ENCODE measurements around the gene GAK.

The GAK gene

DNA sequence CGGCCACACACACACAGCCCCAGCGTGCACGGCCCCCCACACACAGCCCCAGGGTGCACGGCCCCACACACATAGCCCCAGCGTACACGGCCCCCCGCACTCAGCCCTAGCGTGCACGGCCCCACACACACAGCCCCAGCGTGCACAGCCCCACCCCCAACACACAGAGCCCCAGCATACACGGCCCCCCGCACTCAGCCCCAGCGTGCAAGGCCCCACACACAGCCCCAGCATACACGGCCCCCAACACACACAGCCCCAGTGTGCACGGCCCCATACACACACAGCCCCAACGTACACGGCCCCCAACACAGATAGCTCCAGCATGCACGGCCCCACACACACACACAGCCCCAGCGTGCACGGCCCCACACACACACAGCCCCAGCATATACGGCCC is 17.6 kb downstream of the GAK start:
- Histone ChIP-seq H3K36me3 (ENCODE audit: low read length) (no peaks in the 10 kb centered on the region), H3K9ac (ENCODE audit: low read length) (no peak overlapping the region), H3K27ac (ENCODE audit: low read depth, low read length) (no peak overlapping the region), H3K4me2 (ENCODE audit: low read depth, low read length, poor library complexity, severe bottlenecking) (no peak overlapping the region), H3F3A (ENCODE audit: insufficient read depth) (no peaks in the 10 kb centered on the region), H3K27me3 (ENCODE audit: low read length) (no peaks in the 10 kb centered on the region), H4K20me1 (ENCODE audit: low read depth, low read length) (peaks cover 7% of the 10 kb centered on the region; the same call in 1 of the 2 replicates), H3K4me3 (ENCODE audit: insufficient read depth, low read length, poor library complexity, severe bottlenecking) (no peak overlapping the region), H3K9me3 (ENCODE audit: insufficient read depth, low read length) (no peaks in the 10 kb centered on the region; the same call in 1 of the 2 replicates), H3K9me2 (replicated peaks; ENCODE audit: insufficient read depth, low read length) (no peaks in the 10 kb centered on the region), H2AFZ (ENCODE audit: low read depth, low read length, severe bottlenecking) (no peak overlapping the region), H3K79me2 (ENCODE audit: insufficient read depth, low read length) (peaks cover 58% of the 10 kb centered on the region)
- TF ChIP-seq, protein P1, sequence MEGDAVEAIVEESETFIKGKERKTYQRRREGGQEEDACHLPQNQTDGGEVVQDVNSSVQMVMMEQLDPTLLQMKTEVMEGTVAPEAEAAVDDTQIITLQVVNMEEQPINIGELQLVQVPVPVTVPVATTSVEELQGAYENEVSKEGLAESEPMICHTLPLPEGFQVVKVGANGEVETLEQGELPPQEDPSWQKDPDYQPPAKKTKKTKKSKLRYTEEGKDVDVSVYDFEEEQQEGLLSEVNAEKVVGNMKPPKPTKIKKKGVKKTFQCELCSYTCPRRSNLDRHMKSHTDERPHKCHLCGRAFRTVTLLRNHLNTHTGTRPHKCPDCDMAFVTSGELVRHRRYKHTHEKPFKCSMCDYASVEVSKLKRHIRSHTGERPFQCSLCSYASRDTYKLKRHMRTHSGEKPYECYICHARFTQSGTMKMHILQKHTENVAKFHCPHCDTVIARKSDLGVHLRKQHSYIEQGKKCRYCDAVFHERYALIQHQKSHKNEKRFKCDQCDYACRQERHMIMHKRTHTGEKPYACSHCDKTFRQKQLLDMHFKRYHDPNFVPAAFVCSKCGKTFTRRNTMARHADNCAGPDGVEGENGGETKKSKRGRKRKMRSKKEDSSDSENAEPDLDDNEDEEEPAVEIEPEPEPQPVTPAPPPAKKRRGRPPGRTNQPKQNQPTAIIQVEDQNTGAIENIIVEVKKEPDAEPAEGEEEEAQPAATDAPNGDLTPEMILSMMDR (IDR thresholded peaks at IDR 0.05; ENCODE audit: insufficient read depth, low read length, poor library complexity, severe bottlenecking), result no peak
- no peak for TF ChIP-seq EZH2phosphoT487 (conservative IDR thresholded peaks at IDR 0.05; ENCODE audit: low read length)

DNA sequence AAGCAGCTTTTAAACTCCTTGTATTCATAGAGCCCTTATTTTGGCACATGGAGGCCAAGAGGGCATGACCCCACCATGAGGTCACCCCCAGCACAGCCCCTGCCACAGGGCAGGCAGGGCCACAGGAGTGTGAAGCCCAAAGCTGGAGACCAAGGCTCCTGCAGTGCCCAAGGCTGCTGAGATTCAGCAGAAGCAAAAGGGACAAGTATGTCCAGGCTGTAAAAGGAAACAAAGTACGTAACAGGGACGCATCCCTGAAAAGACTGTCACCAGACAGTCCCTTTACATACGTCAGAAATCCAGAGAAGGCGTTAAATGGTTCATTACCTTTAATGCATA is 18.9 kb downstream of the GAK start:
- peaks cover 7% of the 10 kb centered on the region; the same call in 1 of the 2 replicates for H4K20me1 ChIP-seq (ENCODE audit: low read depth, low read length)
- no peak overlapping the region for H3K4me2 ChIP-seq (ENCODE audit: low read depth, low read length, poor library complexity, severe bottlenecking)
- H3K27me3 ChIP-seq (ENCODE audit: low read length), result no peaks in the 10 kb centered on the region
- H3K9ac ChIP-seq (ENCODE audit: low read length), result no peak overlapping the region
- H2AFZ ChIP-seq (ENCODE audit: low read depth, low read length, severe bottlenecking), result no peak overlapping the region
- H3K9me3 ChIP-seq (ENCODE audit: insufficient read depth, low read length), result no peaks in the 10 kb centered on the region; the same call in 1 of the 2 replicates
- H3K79me2 ChIP-seq (ENCODE audit: insufficient read depth, low read length), result peaks cover 46% of the 10 kb centered on the region
- TF ChIP-seq, protein P1 (IDR thresholded peaks at IDR 0.05; ENCODE audit: insufficient read depth, low read length, poor library complexity, severe bottlenecking), result no peak
- no peak for TF ChIP-seq EZH2phosphoT487 (conservative IDR thresholded peaks at IDR 0.05; ENCODE audit: low read length)
- H3K4me3 ChIP-seq (ENCODE audit: insufficient read depth, low read length, poor library complexity, severe bottlenecking), result no peak overlapping the region
- H3K9me2 ChIP-seq (replicated peaks; ENCODE audit: insufficient read depth, low read length), result no peaks in the 10 kb centered on the region
- H3K36me3 ChIP-seq (ENCODE audit: low read length), result no peaks in the 10 kb centered on the region
- H3F3A ChIP-seq (ENCODE audit: insufficient read depth), result no peaks in the 10 kb centered on the region
- H3K27ac ChIP-seq (ENCODE audit: low read depth, low read length), result no peak overlapping the region

DNA sequence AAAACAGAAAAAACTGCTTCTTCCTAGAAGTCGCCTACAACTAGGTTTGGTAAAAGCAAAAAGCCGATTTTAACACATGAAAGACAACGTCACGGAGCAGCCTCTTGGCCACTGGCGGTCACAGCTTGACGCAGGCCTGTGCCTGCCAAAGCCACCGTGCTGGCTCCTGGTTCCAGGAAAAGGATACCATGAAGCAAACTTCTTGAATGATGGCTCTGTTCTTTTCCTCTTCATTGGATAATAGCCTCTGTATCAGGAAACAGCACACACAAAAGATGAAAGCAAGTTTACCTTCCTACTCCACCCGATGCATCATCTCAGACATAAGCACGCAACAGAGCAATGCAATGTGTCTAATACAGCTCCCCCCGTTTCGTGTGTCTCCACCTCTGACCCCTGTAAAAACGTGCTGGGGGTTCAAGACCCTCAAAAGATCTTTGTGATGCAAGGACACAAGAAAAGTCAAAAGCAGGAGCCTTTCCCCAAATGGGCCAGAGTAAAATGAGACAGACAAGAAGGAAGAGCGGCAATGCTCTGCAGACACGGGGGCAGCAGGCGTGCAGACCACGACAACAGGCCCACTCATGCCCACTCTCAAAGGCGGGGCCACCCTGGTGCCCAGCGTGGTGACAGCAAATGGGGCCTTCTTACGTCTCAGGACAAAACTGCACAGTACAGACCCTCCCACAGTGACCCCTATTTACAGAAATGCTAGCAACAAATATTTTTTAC is 19.4 kb downstream of the GAK start:
- no peak overlapping the region for H3K4me3 ChIP-seq (ENCODE audit: insufficient read depth, low read length, poor library complexity, severe bottlenecking)
- H3K27ac ChIP-seq (ENCODE audit: low read depth, low read length), result no peak overlapping the region
- TF ChIP-seq EZH2phosphoT487 (conservative IDR thresholded peaks at IDR 0.05; ENCODE audit: low read length), result no peak
- TF ChIP-seq, protein P1 (IDR thresholded peaks at IDR 0.05; ENCODE audit: insufficient read depth, low read length, poor library complexity, severe bottlenecking), result no peak
- no peak overlapping the region for H3K4me2 ChIP-seq (ENCODE audit: low read depth, low read length, poor library complexity, severe bottlenecking)
- H4K20me1 ChIP-seq (ENCODE audit: low read depth, low read length), result peaks cover 7% of the 10 kb centered on the region; the same call in 1 of the 2 replicates
- H3K36me3 ChIP-seq (ENCODE audit: low read length), result no peaks in the 10 kb centered on the region
- no peaks in the 10 kb centered on the region for H3F3A ChIP-seq (ENCODE audit: insufficient read depth)
- H2AFZ ChIP-seq (ENCODE audit: low read depth, low read length, severe bottlenecking), result no peak overlapping the region
- no peaks in the 10 kb centered on the region for H3K27me3 ChIP-seq (ENCODE audit: low read length)
- no peak overlapping the region for H3K9ac ChIP-seq (ENCODE audit: low read length)
- no peaks in the 10 kb centered on the region for H3K9me2 ChIP-seq (replicated peaks; ENCODE audit: insufficient read depth, low read length)
- peaks cover 41% of the 10 kb centered on the region for H3K79me2 ChIP-seq (ENCODE audit: insufficient read depth, low read length)
- H3K9me3 ChIP-seq (ENCODE audit: insufficient read depth, low read length), result no peaks in the 10 kb centered on the region

All from SU-DHL-6 (cell line).